OCI-LY1 (cell line): ENCODE measurements around the gene SUPT3H.

Experiments used
- H2AFZ ChIP-seq: fragments of 200-600 bp; sonication (generic), shearing (Covaris generic); 2 replicates; pipeline ENCODE4 v1.6.0; 2014; ENCODE audit warnings: antibody characterized with exemption, mild to moderate bottlenecking, low read length
- H3F3A ChIP-seq: fragments of 200-600 bp; sonication (generic), shearing (Covaris generic); 2 replicates; pipeline ENCODE4 v1.6.0; 2014; ENCODE audit warnings: mild to moderate bottlenecking, antibody characterized with exemption, low read length, moderate library complexity; ENCODE audit not compliant: insufficient read depth
- H3K27ac ChIP-seq: fragments of 200-600 bp; sonication (generic); 2 replicates; pipeline ENCODE4 v1.5.1; 2014; ENCODE audit warnings: low read length, mixed run types, mild to moderate bottlenecking, low read depth; ENCODE audit not compliant: poor library complexity, severe bottlenecking
- H3K27me3 ChIP-seq: fragments of 200-600 bp; sonication (generic); 2 replicates; pipeline ENCODE4 v1.6.0; 2014; ENCODE audit warnings: antibody characterized with exemption, mild to moderate bottlenecking, low read length, moderate library complexity; ENCODE audit not compliant: insufficient read depth
- H3K36me3 ChIP-seq: fragments of 200-600 bp; sonication (generic); 2 replicates; pipeline ENCODE4 v1.6.1; 2014; ENCODE audit warnings: mild to moderate bottlenecking, antibody characterized with exemption, low read length, moderate library complexity, mixed read lengths; ENCODE audit not compliant: insufficient read depth
- H3K4me1 ChIP-seq: fragments of 200-600 bp; sonication (generic); 2 replicates; pipeline ENCODE4 v1.5.1; 2014; ENCODE audit warnings: mild to moderate bottlenecking, low read length, moderate library complexity; ENCODE audit not compliant: insufficient read depth, severe bottlenecking
- H3K4me2 ChIP-seq: fragments of 200-600 bp; sonication (generic), shearing (Covaris generic); 2 replicates; pipeline ENCODE4 v1.6.1; 2014; ENCODE audit warnings: low read length
- H3K4me3 ChIP-seq: fragments of 200-600 bp; sonication (generic); 2 replicates; pipeline ENCODE4 v1.5.1; 2014; ENCODE audit warnings: low read length, low read depth, mild to moderate bottlenecking, mixed read lengths; ENCODE audit not compliant: poor library complexity, severe bottlenecking
- H3K79me2 ChIP-seq: fragments of 200-600 bp; shearing (Covaris generic); 2 replicates; pipeline ENCODE4 v1.6.1; 2016; ENCODE audit warnings: mixed run types, low read length, mixed read lengths; ENCODE audit not compliant: insufficient read depth
- H3K9ac ChIP-seq: fragments of 200-600 bp; sonication (generic), shearing (Covaris generic); 2 replicates; pipeline ENCODE4 v1.6.1; 2014; ENCODE audit warnings: mild to moderate bottlenecking, low read length, mixed read lengths
- H3K9me2 ChIP-seq: fragments of 200-600 bp; sonication (generic), shearing (Covaris generic); 2 replicates; pipeline ENCODE4 v1.6.1; 2014; ENCODE audit warnings: low read depth, mild to moderate bottlenecking, low read length, mixed read lengths
- H3K9me3 ChIP-seq: fragments of 200-600 bp; shearing (Covaris generic); 2 replicates; pipeline ENCODE4 v1.6.1; 2014; ENCODE audit warnings: low read length, mixed read lengths
- H4K20me1 ChIP-seq: fragments of 200-600 bp; sonication (generic), shearing (Covaris generic); 2 replicates; pipeline ENCODE4 v1.6.0; 2016; ENCODE audit warnings: mild to moderate bottlenecking, low read length; ENCODE audit not compliant: insufficient read depth
- EZH2 ChIP-seq: fragments of 200-600 bp; sonication (generic), shearing (Covaris generic); IDR thresholded peaks from 2 replicates; pipeline ENCODE4 v1.8.0; 2017; ENCODE audit warnings: borderline replicate concordance, mixed run types, mild to moderate bottlenecking, antibody characterized with exemption, low read length, moderate library complexity, mixed read lengths
- TF ChIP-seq, protein P1 (sequence below): fragments of 200-600 bp; sonication (generic), shearing (Covaris generic); IDR thresholded peaks from 2 replicates; pipeline ENCODE4 v1.5.1; 2017; ENCODE audit warnings: mild to moderate bottlenecking, antibody characterized with exemption, low read length, moderate library complexity, mixed read lengths

SUPT3H gene

GRCh38 chr6:45021676-45022075, 356.1 kb downstream of the SUPT3H start:
- H3F3A ChIP-seq, result no peaks in the 10 kb centered on the region
- no peaks in the 10 kb centered on the region for H3K79me2 ChIP-seq
- H3K4me2 ChIP-seq, result no peak overlapping the region
- no peak overlapping the region for H2AFZ ChIP-seq
- H3K27ac ChIP-seq, result no peak overlapping the region
- no peaks in the 10 kb centered on the region for H3K27me3 ChIP-seq
- H3K4me1 ChIP-seq, result no peaks in the 10 kb centered on the region
- H3K4me3 ChIP-seq, result no peak overlapping the region
- H3K9me2 ChIP-seq, result no peaks in the 10 kb centered on the region
- H3K36me3 ChIP-seq, result no peaks in the 10 kb centered on the region
- TF ChIP-seq EZH2, result no peak
- TF ChIP-seq, protein P1, sequence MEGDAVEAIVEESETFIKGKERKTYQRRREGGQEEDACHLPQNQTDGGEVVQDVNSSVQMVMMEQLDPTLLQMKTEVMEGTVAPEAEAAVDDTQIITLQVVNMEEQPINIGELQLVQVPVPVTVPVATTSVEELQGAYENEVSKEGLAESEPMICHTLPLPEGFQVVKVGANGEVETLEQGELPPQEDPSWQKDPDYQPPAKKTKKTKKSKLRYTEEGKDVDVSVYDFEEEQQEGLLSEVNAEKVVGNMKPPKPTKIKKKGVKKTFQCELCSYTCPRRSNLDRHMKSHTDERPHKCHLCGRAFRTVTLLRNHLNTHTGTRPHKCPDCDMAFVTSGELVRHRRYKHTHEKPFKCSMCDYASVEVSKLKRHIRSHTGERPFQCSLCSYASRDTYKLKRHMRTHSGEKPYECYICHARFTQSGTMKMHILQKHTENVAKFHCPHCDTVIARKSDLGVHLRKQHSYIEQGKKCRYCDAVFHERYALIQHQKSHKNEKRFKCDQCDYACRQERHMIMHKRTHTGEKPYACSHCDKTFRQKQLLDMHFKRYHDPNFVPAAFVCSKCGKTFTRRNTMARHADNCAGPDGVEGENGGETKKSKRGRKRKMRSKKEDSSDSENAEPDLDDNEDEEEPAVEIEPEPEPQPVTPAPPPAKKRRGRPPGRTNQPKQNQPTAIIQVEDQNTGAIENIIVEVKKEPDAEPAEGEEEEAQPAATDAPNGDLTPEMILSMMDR, result no peak
- H3K9me3 ChIP-seq, result no peaks in the 10 kb centered on the region
- H4K20me1 ChIP-seq, result no peaks in the 10 kb centered on the region
- no peak overlapping the region for H3K9ac ChIP-seq

DNA sequence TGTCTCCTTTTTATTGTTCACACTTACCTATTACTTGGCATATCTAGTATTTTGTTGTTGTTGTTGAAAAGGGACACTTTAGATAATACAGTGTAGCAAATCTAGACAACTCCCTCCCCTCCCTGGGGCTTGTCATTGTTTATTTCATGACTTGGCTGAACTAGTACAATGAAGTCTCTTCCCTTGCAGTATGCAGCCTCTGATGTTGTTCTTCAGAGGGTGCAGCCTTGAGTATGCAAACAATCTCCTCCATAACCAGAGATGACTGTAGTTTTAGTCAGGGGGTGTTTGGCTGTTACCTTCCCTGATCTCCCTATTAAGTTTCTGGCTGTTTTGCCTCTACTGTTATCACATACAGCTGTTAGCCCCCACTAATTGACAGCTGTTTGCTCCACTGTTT, 365.0 kb downstream of the SUPT3H start:
- H2AFZ ChIP-seq, result no peak overlapping the region
- H3K9me3 ChIP-seq, result no peaks in the 10 kb centered on the region

DNA sequence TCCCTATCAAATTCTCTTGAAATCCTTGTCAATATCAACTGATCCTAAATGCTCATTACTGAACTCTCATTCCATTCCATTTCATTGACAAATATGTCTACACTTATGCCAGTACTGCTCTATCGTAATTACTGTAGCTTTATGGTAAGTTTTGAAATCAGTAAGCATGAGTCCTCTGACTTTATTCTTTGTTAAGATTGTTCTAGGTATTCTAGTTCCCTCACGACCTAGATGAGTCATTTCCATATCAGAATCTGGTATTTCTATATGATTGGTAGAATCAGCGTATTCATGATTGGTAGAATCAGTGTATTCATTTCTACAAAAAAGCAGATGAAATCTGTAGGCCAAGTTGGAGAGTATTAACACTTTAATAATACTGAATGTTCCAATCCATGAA, 368.2 kb downstream of the SUPT3H start:
- TF ChIP-seq EZH2, result no peak
- TF ChIP-seq, protein P1, result no peak
- Histone ChIP-seq H3K4me1 (no peaks in the 10 kb centered on the region), H3K36me3 (no peaks in the 10 kb centered on the region), H3K27ac (no peak overlapping the region), H3K4me2 (no peak overlapping the region), H2AFZ (no peak overlapping the region), H3K9me2 (no peaks in the 10 kb centered on the region), H4K20me1 (no peaks in the 10 kb centered on the region), H3K9ac (no peak overlapping the region), H3K27me3 (no peaks in the 10 kb centered on the region), H3K4me3 (no peak overlapping the region), H3K79me2 (no peaks in the 10 kb centered on the region), H3F3A (no peaks in the 10 kb centered on the region), H3K9me3 (no peaks in the 10 kb centered on the region)

More for the DNA sequence above, 365.0 kb downstream of the SUPT3H start:
- Histone ChIP-seq H3K79me2 (no peaks in the 10 kb centered on the region), H3F3A (no peaks in the 10 kb centered on the region), H3K27me3 (no peaks in the 10 kb centered on the region), H3K4me2 (no peak overlapping the region), H3K9me2 (no peaks in the 10 kb centered on the region), H3K9ac (no peak overlapping the region), H3K4me3 (no peak overlapping the region), H4K20me1 (no peaks in the 10 kb centered on the region), H3K27ac (no peak overlapping the region), H3K4me1 (no peaks in the 10 kb centered on the region), H3K36me3 (no peaks in the 10 kb centered on the region)
- TF ChIP-seq, protein P1, result no peak
- TF ChIP-seq EZH2, result no peak
